Adipocyte (in vitro differentiated cells): ENCODE measurements around the gene FAM83G.
A peak's percentile ranks its signal among the peaks of the same experiment; 100 is the strongest.
"Not testable (repeated sequence)": the region's sequence is repeated elsewhere in the genome, so short reads cannot be mapped to it uniquely, and the experiment has no call there.

Experiments used
- DNase-seq: peaks from one replicate; pipeline ENCODE4 v3.0.0-alpha.2; 2015; ENCODE audit warnings: low read depth
- H3K27me3 ChIP-seq: replicated peaks from 2 replicates; pipeline ENCODE4 v1.7.0; 2013; ENCODE audit warnings: mild to moderate bottlenecking, low read length, moderate library complexity; ENCODE audit not compliant: control insufficient read depth, insufficient read depth
- H3K36me3 ChIP-seq: 2 replicates; pipeline ENCODE4 v1.7.0; 2013; ENCODE audit warnings: low read length, mild to moderate bottlenecking, moderate library complexity; ENCODE audit not compliant: control insufficient read depth, insufficient read depth, severe bottlenecking
- H3K4me1 ChIP-seq: 2 replicates; pipeline ENCODE4 v1.7.0; 2013; ENCODE audit warnings: mild to moderate bottlenecking, low read length, moderate library complexity; ENCODE audit not compliant: control insufficient read depth, insufficient read depth
- H3K4me3 ChIP-seq: 2 replicates; pipeline ENCODE4 v1.7.0; 2013; ENCODE audit warnings: mild to moderate bottlenecking, low read length, moderate library complexity
- H3K9ac ChIP-seq: 2 replicates; pipeline ENCODE4 v1.7.0; 2013; ENCODE audit warnings: mild to moderate bottlenecking, low read length, moderate library complexity
- H3K9me3 ChIP-seq: 2 replicates; pipeline ENCODE4 v1.7.0; 2013; ENCODE audit warnings: mild to moderate bottlenecking, low read length, moderate library complexity; ENCODE audit not compliant: control insufficient read depth

The FAM83G gene

GRCh38 chr17:19004421-19005136 lies at the start of gene FAM83G:
Gene FAM83G, minus strand, starts transcription at chr17:19004764. Its CDS starts 723 bp downstream, at chr17:19004041.
- Histone ChIP-seq H3K4me1 (peaks cover 12% of the 10 kb centered on the region), H3K36me3 (no peaks in the 10 kb centered on the region), H3K27me3 (no peaks in the 10 kb centered on the region), H3K9ac (peak within 1 kb of the TSS; percentile 80), H3K9me3 (peaks cover 4% of the 10 kb centered on the region), H3K4me3 (peak within 1 kb of the TSS; percentile 81)
- peak; percentile 82 for DNase-seq

- not testable (repeated sequence) for H3K4me1 ChIP-seq, H3K9me3 ChIP-seq, H3K4me3 ChIP-seq, H3K36me3 ChIP-seq, DNase-seq, H3K27me3 ChIP-seq, H3K9ac ChIP-seq
These were observed 44.3 kb upstream of the FAM83G start for GRCh38 chr17:19048826-19049225.

GRCh38 chr17:19047510-19047909 lies 42.9 kb upstream of the FAM83G start:
- not testable (repeated sequence) for H3K27me3 ChIP-seq, H3K9ac ChIP-seq, H3K36me3 ChIP-seq, H3K4me3 ChIP-seq, H3K4me1 ChIP-seq, DNase-seq, H3K9me3 ChIP-seq

GRCh38 chr17:19046782-19047375 lies 42.3 kb upstream of the FAM83G start, which contains the start of gene GRAP:
Gene GRAP, minus strand, starts transcription at chr17:19046957. Its CDS starts 31 bp downstream, at chr17:19046926.
- H3K9me3 ChIP-seq, DNase-seq, H3K36me3 ChIP-seq, H3K9ac ChIP-seq, H3K27me3 ChIP-seq, H3K4me3 ChIP-seq, H3K4me1 ChIP-seq: not testable (repeated sequence)

GRCh38 chr17:19044643-19045042 lies 40.1 kb upstream of the FAM83G start:
- H3K9me3 ChIP-seq, H3K36me3 ChIP-seq, H3K27me3 ChIP-seq, H3K4me1 ChIP-seq, H3K9ac ChIP-seq, H3K4me3 ChIP-seq, DNase-seq: not testable (repeated sequence)

- DNase-seq, H3K36me3 ChIP-seq, H3K9ac ChIP-seq, H3K9me3 ChIP-seq, H3K4me3 ChIP-seq, H3K27me3 ChIP-seq, H3K4me1 ChIP-seq: not testable (repeated sequence)
These were observed 38.5 kb upstream of the FAM83G start for GRCh38 chr17:19043032-19043431.

- H3K9me3 ChIP-seq, DNase-seq, H3K9ac ChIP-seq, H3K4me3 ChIP-seq, H3K4me1 ChIP-seq, H3K27me3 ChIP-seq, H3K36me3 ChIP-seq: not testable (repeated sequence)
These were observed 37.8 kb upstream of the FAM83G start for GRCh38 chr17:19042369-19042768.

- DNase-seq, H3K4me1 ChIP-seq, H3K9ac ChIP-seq, H3K27me3 ChIP-seq, H3K4me3 ChIP-seq, H3K36me3 ChIP-seq, H3K9me3 ChIP-seq: not testable (repeated sequence)
These were observed 37.3 kb upstream of the FAM83G start for GRCh38 chr17:19041871-19042270.

- H3K9ac ChIP-seq, H3K4me1 ChIP-seq, H3K4me3 ChIP-seq, H3K9me3 ChIP-seq, H3K36me3 ChIP-seq, H3K27me3 ChIP-seq, DNase-seq: not testable (repeated sequence)
These were observed 35.8 kb upstream of the FAM83G start for GRCh38 chr17:19040350-19040749.

- not testable (repeated sequence) for H3K4me3 ChIP-seq, H3K9ac ChIP-seq, H3K4me1 ChIP-seq, DNase-seq, H3K9me3 ChIP-seq, H3K27me3 ChIP-seq, H3K36me3 ChIP-seq
These were observed 34.2 kb upstream of the FAM83G start for GRCh38 chr17:19038730-19039129.

GRCh38 chr17:19038007-19038406 lies 33.4 kb upstream of the FAM83G start:
- H3K9me3 ChIP-seq, H3K27me3 ChIP-seq, H3K4me1 ChIP-seq, H3K4me3 ChIP-seq, H3K36me3 ChIP-seq, DNase-seq, H3K9ac ChIP-seq: not testable (repeated sequence)

GRCh38 chr17:19037547-19037946 lies 33.0 kb upstream of the FAM83G start:
- H3K9ac ChIP-seq, H3K36me3 ChIP-seq, H3K27me3 ChIP-seq, H3K4me3 ChIP-seq, DNase-seq, H3K4me1 ChIP-seq, H3K9me3 ChIP-seq: not testable (repeated sequence)
